ENCODE measurements around the gene CDC42BPA. TPM values are rescaled to one million over a fixed set of nuclear protein-coding genes. Genes with fewer than 3 reads are reported as not detected.
"Not testable (repeated sequence)": the region's sequence is repeated elsewhere in the genome, so short reads cannot be mapped to it uniquely, and the experiment has no call there.

Gene CDC42BPA
- polyA plus RNA-seq, 3 donors = 36.9 to 40.2 (median 40.0) TPM

DNA sequence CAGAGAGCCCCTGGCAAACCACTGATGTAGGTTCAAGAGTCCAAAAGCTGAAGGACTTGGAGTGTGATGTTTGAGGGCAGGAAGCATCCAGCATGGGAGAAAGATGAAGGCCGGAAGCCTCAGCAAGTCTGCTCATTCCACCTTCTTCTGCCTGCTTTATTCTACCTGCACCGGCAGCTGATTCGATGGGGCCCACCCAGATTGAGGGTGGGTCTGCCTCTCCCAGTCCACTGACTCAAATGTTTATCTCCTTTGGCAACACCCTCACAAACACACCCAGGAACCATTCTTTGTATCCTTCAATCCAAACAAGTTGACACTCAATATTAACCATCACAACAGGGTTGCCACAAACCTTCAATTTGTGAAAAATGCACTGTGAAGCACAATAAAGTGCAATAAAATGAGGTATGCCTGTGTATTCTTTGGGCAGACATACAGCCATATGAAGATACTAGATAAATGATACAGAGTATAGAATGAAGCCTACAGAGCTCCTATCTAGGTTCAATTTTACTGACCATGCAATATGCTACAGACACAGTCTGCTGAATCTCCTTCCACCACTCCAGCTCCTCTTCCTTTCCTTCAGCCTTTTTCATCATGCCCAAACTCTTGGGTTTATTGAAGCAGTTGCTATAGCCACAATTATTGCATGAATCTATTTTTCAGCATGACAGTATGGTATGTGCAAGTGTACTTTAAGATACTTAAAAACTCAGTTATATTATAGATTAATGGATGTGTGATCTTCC lies 24.0 kb upstream of the CDC42BPA start:
- DNase-seq = no peak

DNA sequence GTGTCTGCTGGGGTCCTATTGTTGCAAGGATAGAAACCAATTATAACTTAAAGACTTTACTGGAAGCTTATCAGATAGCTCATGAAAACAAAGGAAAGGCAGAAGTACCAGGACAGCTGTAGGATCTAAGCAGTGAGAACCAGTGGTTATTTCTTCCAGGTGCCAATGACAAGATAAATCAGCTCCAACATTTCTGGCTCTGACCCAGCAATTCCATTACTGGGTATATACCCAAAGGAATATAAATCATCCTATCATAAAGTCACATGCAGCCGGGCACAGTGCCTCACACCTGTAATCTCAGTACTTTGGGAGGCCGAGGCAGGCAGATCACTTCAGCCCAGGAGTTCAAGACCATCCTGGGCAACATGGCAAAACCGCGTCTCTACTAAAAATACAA lies 17.8 kb upstream of the CDC42BPA start:
- not testable (repeated sequence) for DNase-seq

DNA sequence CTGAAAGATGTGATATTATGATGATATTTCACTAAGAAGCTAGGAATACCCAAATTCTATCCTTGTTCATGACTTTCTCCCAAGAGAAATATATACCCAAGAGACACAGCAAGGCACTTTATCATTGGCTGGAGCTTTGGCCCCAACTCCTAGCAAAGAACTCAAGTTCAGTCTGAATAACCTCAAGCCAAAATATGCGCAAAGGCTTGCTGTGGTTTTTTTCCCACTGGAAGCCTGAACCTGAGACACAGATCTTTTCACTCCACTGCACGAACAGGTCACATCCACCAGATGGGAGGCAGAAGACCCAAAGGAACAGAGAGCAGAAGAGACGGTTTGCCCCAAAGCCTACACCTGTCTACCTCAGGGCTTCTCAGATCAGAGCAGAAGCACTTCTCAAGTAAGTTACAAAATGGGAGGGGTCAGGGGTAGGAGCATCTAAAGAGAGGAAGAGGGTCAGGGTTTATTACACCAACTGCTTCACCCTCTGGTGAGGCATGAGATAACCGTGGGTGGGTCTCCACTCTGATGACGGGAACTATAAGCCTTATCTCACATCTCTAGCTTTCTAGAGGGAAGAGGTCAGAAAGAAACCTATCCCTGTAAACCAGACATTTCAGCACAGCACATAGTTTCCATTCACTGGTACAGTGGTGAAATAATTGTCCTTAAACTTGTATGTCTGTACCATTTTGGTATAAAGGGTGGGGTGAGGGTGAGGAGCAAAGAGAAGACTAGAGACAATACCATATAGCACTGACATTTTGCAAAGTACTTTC lies 17.1 kb upstream of the CDC42BPA start:
- no peak for DNase-seq

DNA sequence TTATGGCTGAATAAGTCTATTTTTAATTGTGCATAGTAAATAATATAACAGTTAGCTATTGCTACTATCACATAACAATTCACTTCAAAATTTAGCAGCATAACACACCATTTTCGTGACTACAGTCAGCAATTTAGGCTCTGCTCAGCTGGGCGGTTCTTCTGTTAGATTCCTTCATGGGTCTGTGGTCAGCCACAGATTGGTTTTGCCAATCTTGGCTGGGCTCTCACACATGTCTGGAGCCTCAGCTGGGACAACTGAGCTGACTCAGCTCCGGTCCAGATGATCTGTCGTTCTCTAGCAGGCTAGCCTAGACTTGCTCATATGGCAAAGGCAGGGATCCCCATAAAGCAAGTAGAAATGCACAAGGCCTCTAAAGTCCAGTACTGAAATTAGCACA lies 15.1 kb upstream of the CDC42BPA start:
- no peak for DNase-seq

DNA sequence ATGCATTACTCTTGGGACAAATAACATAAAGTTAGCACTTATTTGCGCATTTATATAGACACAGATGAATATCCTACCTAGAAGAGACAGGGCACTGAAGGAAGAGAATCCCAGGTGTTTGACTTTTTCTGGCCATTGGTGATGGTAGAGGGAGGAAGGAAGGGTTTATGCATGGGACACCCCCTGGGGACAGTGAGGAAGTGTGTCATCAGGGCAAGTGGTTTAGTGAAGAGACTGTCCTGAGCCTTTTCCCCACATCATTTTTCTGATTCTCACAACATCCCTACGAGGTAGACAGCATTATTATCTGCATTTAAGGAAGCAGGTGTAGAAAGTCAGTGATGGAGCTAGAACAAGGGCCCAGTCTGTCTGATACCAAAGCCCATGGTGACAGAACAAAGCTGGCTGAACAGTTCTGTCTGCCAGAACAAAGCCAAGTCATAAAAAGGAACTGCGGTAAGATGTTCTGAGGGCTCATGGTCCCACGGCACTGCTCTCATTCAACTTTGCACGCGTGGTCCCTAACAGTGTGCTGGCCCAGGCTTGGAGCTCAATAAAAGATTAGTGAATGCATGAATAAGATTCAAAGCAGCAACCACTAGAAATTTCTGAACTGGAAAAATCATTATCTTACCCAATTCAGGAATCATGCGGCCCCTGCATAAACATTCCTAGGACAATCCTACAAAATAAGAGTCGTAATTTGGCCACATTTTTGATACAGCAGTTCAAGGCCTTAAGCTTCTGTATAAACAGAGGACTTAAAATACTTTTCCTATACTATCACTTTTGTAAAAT lies 12.2 kb upstream of the CDC42BPA start:
- no peak for DNase-seq

DNA sequence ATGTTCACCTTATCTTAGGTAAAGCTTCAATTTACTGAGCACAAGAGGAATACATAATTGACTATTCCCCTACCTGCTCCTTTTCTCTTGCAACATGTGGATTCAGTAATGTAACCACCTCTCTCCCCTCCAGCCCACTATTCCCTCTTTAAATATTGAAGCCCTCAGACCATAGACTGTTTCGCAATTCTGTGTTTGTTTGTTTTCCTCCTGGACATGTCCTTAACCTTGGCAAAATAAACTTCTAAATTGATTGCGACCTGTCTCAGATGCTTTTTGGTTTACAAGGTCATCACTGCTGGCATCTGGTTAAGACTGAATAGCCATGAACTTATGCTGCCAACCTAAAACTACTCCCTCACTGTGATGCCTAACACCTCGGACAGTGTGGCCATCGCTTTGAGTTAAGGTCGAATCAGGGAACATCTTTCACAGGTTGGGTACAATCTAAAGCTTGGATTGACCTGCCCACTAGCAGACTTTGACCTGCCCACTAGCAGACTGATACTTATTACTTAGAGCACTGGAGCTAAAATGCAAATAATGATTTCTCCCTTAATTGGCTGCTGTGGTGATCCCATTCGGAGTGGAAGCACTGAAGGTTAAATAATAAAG lies 10.2 kb upstream of the CDC42BPA start:
- no peak for DNase-seq

DNA sequence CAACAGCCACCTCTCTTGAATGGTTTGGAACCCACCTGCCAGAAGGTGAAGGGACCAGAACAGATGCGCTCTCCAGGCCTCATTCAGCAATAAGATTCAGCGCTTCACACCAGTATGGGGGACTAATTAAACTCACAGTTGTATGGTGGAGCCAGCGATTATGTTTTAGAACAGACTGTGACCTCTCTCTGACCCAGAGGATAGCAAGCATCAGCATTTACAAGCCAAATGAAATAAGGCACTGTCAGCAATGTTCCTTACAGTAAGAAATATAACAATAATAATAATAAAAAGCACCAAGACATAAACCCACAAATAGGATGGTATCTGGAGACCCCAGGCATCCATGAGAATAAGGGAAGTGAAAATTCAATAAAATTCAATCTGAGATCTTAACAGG lies 6.9 kb upstream of the CDC42BPA start:
- DNase-seq = no peak

DNA sequence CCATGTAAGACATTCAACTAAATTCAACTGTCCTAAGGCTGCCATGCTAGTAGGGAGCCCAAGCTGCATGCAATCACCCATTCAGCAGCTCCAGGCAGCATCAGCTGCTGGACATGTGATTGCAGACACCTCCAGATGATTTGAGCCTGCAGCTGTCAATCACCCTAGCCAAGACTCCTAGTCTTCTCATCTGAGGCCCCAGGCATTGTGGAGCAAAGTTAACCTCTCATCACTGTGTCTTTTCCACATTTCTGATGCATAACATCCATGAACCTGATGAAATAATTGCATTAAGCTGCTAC lies 5.6 kb upstream of the CDC42BPA start:
- DNase-seq = no peak

DNA sequence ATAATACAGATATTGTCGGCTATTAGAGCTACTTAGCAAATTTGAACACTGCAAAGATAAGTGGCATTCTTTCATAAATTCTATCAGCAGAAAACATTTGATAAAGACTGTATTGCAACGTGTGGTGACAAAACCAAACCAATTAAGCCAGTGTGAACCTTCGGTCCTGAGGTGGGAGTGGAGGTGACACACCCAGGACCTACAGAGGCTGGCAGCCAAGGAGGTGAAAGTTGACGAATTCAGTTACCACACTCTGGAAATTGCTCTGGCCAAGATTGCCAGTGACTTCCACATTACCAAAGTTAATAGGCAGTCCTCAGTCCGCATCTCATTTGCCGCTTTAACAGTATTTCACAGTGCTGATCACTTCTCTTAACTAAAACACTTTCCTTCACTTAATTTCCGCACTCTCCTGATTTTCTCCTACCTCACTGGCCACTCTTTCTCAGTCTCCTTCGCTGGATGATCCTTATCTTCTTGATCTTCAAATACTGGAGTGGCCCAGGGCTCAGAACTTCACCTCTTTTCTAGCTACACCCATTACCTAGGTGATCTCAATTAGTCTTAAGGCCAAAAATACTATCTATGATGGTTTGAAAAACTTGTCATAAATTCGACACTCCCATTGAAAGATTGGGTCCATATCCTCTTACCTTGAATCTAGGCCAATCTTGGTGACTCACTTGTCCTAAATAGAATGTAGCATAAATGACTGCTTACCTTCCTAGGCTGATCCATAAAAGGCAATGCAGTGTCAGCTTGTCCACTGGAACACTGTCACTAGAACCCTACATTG lies 5.1 kb upstream of the CDC42BPA start:
- DNase-seq = no peak

DNA sequence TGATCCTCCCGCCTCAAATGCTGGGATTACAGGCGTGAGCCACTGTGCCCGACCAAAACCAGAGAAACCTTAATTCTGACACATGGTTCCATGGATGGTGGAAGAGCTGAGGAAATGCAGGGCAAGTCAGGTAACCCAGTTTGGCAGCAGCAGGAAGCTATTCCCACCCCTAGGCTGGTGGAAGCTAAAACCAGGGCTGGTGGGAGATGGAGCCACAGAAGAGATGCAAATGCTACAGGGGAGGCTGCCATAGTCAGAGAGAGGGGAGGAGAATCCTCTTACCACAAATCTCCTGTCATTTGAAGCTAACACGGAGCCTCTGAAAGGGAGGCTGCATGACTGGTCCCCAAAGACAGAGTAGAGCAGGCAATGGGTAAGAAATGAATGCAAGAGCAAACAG lies 4.1 kb upstream of the CDC42BPA start:
- DNase-seq = no peak

DNA sequence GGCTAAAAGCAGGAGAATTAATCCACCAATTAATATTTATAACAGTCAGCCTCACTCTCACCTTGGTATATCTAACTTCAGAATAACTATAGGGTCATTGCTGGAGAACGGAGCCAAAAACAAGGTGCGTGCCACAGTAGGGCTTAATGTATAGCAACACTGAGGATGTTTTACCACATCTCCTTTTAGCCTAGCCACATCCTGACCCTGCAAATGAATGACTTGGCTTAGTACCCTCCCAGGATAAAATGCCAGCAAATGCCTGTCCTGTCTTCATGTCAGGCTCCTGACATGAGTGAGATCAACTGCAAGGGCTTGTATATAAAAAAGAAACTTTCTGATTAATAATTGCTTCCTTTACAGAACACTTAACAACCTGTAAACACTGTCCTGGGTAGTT lies 2.7 kb upstream of the CDC42BPA start:
- no peak for DNase-seq

DNA sequence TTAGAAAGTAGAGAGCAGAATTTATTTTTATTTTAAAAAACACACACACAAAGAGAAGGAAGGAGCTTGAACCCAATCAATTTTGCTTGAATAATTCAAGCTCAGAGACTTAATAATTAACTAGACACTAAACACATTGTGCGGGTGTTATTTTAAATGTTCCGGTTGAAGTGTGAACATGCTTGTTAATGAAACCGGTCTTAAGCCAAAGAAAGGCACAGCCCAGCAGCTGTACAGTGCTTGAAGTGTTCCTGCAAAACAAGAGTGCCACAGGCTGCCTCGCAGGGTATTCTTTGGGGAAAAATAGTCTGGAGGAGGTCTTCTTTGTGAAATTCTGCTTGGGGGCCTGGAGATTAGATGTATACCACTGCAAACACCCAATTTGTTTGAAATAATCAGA lies 2.2 kb upstream of the CDC42BPA start:
- no peak for DNase-seq

DNA sequence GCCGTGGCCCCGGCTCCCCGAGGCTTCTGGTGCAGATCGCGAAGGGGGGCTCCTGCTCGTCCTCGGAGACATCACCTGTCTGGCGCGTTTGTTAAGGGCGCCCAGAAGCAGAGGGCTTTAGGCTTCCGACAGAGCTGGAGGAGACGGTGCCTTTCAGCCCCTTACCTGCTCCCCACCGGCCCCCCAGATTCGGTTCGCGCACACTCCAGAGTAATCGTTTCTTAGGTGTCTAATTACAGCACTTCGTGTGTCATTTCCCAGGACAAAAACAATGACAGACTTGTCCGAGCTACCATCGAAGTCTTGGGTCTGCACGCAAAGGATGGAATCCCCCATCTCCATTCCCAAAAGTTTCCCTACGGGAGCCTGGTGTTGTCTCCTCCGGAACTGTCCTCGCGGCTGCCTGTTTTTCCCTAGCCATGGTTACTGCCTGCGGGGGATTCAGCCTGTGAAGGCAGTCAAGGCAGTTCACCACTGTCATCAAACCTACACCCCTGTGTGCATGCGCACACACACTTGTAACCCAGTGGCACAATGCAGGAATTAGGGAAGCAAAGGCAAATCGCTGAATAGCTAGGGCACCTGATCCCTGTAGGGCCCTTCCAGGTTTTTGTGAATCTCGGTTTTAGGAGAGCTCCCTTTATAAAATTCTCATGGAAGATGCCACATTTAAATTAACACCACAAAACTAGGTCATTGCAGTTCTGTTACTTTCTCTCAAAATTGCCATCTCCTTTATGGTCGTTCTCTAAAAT lies 738 bp upstream of the CDC42BPA start:
- peak; percentile 84 for DNase-seq

DNA sequence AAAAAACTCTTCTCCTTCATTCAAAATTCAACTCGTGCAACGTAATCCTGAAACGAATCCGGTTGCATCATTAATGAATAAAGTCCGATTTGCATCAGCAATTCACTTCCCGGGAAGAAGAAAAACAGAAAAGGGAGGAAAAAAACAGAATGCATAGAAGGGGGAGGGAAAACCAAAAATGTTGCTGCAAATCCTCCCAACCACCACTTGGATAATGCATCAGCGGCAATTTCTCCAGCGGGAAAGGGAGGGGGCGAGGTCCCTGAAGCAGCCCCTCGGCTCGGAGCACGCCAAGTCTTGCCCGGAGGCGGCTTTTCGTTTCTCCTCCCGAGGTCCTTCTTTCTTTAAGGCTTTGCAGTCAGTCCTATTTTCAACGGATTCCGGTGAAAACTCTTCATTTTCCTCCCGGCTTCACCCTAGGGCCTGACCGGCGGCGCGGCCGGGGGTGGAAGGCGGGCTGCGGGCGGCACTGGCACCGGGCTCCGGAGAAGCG lies 723 bp downstream of the CDC42BPA start:
- DNase-seq = peak; percentile 83

DNA sequence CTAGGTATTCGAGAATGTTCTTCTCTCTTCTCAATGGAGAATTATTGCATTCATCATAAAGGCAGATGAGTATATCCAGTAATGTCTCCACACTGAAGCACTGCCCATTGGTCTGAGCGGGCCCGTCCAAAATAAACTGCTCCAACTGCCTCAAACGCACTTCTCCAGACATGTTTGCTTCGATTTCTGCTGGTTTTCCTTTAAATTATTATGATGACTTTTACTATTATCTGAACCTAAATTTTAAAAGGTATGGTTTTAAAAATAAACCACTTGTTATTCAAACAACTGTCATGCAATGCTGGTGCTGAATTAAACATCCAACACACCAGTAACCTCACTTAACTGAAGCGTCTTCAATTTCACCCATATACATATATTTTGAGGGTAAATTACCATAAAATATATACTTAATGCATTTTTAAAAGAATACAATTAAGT lies 1.3 kb downstream of the CDC42BPA start:
- no peak for DNase-seq

DNA sequence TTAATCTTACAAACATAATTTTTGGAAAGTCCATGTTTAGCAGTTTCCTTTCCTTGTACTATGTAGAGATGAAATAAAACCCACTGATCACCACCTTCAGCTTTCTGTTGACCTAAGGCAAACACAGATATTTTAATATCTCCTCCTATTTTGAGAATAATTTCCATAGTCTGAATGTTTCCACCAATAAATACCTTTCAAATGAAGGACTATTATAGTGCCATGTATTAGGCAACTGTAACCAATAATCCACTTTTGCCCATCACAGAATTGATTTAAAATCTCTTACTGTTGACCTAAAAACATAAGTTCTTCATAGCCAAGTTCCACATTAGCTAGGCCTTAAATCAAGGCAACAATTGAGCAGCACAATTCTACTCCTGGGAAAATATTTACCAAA lies 1.8 kb downstream of the CDC42BPA start:
- no peak for DNase-seq

DNA sequence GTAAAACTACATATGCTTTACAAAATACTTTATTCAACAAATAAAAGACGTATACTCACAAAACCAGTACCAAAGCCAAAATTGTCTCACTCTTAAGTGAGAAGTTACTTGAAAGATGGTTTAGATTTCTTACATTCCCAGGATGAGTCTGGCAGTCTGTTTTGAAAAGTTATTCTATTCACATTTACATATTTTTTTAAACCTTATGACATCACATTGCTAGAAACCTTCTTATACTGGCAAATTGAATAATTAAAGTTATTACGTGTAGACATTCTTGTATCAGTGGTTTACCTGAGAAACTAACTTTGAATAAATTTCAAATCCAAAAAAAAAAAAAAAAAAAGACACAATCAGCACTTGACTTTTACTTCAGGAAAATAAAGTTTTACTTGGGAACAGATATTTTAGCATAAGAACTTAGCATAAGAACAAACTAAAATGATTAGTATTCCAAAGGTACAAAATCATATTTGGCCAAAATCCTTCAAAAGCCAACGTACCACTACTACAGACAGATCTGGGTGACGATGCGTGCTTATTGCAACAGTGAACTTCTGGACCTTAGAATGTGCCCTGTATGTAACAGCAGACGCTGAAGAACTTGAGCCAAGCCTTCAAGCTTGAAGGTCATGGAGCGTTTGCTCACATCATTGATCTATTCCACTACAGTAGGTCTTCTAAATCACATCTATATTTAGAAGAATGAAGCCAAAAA lies 2.5 kb downstream of the CDC42BPA start:
- peak; percentile 48 for DNase-seq

DNA sequence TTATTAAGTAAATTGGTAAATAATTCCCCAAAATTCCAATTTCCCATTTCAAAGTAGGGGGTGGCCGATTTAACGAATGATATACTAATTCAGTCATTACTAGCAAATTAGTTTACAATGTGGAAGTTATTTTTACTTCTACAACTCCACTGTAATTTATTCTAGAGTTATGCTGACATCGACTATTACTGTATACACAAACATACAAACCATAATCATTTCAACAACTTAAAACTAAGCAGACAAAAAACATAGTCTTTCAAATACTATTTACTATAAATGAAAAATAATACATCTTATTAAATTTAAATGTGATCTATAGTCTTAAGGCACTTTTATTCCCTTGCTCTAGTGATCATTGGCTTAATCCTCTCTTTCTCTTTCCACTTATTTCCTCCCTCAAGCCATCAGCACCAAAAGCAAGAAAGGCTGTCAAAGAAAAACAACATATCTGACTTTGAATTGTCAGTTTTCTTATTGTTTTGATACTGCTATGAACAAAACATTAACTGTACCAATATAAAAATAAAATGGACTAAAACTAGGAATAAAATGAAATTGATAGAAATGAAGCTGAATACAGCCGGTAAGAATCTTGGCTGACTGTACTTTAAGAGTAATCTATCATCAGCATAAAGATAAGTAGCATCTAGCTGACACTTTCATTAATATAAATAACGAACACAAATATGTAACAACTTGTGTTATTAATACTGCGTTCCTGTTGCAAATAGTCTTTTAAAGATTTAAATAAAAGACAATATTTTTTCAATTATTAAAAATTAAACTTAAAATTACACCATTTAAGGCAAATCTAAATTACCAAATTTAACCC lies 4.1 kb downstream of the CDC42BPA start:
- DNase-seq = no peak

Data from renal pelvis (tissue), 4 donors.